Skeletal muscle tissue (tissue), 4 donors: Measurements from ENCODE around the gene TAS2R43. TPM values are rescaled to one million over a fixed set of nuclear protein-coding genes. Genes with fewer than 3 reads are reported as not detected.
"Not testable (repeated sequence)": the region's sequence is repeated elsewhere in the genome, so short reads cannot be mapped to it uniquely, and the experiment has no call there.

Experiments
- H3K27ac ChIP-seq: one replicate; pipeline ENCODE4 v1.7.0; 2013; ENCODE audit warnings: mild to moderate bottlenecking, low read depth, low read length, inconsistent platforms
- H3K27me3 ChIP-seq, 3 donors: one replicate each; pipeline ENCODE4 v1.7.0; 2013; ENCODE audit warnings: low read length in 3 of 3; ENCODE audit not compliant: control insufficient read depth in 3 of 3, insufficient read depth in 3 of 3
- H3K36me3 ChIP-seq, 3 donors: one replicate each; pipeline ENCODE4 v1.7.0; 2013; ENCODE audit warnings: low read length in 3 of 3; ENCODE audit not compliant: control insufficient read depth in 3 of 3, insufficient read depth in 3 of 3
- H3K4me1 ChIP-seq, 3 donors: one replicate each; pipeline ENCODE4 v1.7.0; 2013; ENCODE audit warnings: low read length in 3 of 3, mild to moderate bottlenecking in 3 of 3; ENCODE audit not compliant: control insufficient read depth in 3 of 3, insufficient read depth in 3 of 3
- H3K4me3 ChIP-seq, 3 donors: one replicate each; pipeline ENCODE4 v1.7.0; 2013; ENCODE audit warnings: low read length in 3 of 3
- H3K9ac ChIP-seq, 3 donors: one replicate each; pipeline ENCODE4 v1.7.0; 2013; ENCODE audit warnings: low read length in 3 of 3, mild to moderate bottlenecking in 3 of 3, moderate library complexity in 2 of 3, low read depth in 1 of 3
- H3K9me3 ChIP-seq, 3 donors: one replicate each; pipeline ENCODE4 v1.7.0; 2013; ENCODE audit warnings: low read length in 3 of 3; ENCODE audit not compliant: control insufficient read depth in 3 of 3
- total RNA-seq: library from RNA; depleted of rRNA; stranded (reverse); fragments of >200 nt; gene quantifications from one replicate; pipeline ENCODE4 v1.2.3, GENCODE V29; 2014
- donor health status: Osteomylitis.

Gene TAS2R43, protein sequence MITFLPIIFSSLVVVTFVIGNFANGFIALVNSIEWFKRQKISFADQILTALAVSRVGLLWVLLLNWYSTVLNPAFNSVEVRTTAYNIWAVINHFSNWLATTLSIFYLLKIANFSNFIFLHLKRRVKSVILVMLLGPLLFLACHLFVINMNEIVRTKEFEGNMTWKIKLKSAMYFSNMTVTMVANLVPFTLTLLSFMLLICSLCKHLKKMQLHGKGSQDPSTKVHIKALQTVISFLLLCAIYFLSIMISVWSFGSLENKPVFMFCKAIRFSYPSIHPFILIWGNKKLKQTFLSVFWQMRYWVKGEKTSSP
- total RNA-seq, result 11.5 TPM

DNA sequence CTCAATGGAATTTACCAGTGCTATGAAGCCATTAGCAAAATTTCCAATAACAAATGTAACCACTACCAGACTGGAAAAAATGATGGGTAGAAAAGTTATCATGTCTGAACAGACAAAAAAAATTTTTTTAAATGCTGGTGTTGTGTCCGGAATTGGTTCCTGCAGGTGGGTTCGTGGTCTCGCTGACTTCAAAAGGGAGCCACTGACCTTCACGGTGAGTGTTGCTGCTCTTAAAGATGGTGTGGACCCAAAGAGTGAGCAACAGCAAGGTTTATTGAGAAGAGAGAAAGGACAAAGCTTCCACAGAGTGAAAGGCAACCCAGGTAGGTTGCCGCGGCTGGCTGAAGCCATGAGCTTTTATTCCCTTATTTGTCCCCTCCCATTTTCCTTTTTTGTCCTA lies at the start of gene TAS2R43:
TSS of gene TAS2R43 (minus strand) at position 186 of the 400 bp plus-strand sequence. CDS start at position 102, 84 bp downstream.
- H3K36me3 ChIP-seq, result no peaks in the 10 kb centered on the region
- no peak within 1 kb of the TSS for H3K4me3 ChIP-seq
- H3K27ac ChIP-seq, result no peak within 1 kb of the TSS
- no peaks in the 10 kb centered on the region for H3K9me3 ChIP-seq
- no peak within 1 kb of the TSS for H3K9ac ChIP-seq
- no peaks in the 10 kb centered on the region for H3K4me1 ChIP-seq
- no peaks in the 10 kb centered on the region for H3K27me3 ChIP-seq

DNA sequence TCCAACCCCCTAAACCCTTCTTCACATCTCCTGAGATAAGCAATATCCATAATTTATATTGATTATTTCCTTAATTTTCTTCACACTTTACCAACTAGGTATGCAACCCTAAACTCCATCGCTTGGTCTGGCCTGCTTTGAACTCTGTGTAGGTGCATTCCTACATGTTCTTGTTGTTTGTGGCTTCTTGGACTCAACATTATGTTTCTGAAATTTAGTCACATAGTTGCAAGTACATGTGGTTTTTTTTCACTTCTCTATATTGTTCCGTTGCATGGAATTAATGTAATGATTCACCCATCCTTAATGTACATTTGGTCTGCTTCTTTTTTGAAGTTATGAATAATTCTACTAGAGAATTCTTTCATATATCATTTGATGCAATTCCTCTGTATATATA lies 44.0 kb upstream of the TAS2R43 start:
- peaks cover 0 to 2% (median 2%) of the 10 kb centered on the region in 3 donors for H3K4me1 ChIP-seq
- H3K9ac ChIP-seq, result no peak overlapping the region
- H3K4me3 ChIP-seq, result no peak overlapping the region
- no peak overlapping the region for H3K27ac ChIP-seq
- H3K27me3 ChIP-seq, result no peaks in the 10 kb centered on the region
- H3K36me3 ChIP-seq, result no peaks in the 10 kb centered on the region
- no peaks in the 10 kb centered on the region for H3K9me3 ChIP-seq

DNA sequence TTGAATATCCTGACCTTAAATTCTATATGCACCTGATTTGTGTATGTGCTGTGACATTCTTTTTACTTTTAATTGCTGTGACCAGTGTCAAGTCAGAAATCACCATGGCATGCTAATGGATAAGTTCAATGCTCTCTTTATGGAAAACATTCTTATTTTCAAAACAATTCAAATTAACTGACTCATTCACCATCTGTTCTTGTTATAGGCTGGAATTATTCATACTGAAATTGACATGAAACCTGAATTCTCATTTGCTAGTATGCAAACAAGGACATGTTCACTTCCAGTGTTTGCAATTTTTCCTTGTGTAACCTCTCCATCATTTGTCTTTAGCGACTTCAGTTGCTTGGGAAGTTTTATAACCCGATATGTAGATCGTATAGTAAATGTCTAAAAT lies 42.2 kb upstream of the TAS2R43 start, which contains the start of gene TAS2R30:
TSS of gene TAS2R30 (minus strand) at position 340 of the 400 bp plus-strand sequence. CDS start 400 bp downstream, outside the sequence.
- no peaks in the 10 kb centered on the region for H3K27me3 ChIP-seq
- no peak within 1 kb of the TSS for H3K4me3 ChIP-seq
- H3K36me3 ChIP-seq, result no peaks in the 10 kb centered on the region
- H3K4me1 ChIP-seq, result peaks cover 4 to 12% (median 10%) of the 10 kb centered on the region in 3 donors
- H3K9me3 ChIP-seq, result no peaks in the 10 kb centered on the region
- no peak within 1 kb of the TSS for H3K27ac ChIP-seq
- H3K9ac ChIP-seq, result no peak within 1 kb of the TSS

DNA sequence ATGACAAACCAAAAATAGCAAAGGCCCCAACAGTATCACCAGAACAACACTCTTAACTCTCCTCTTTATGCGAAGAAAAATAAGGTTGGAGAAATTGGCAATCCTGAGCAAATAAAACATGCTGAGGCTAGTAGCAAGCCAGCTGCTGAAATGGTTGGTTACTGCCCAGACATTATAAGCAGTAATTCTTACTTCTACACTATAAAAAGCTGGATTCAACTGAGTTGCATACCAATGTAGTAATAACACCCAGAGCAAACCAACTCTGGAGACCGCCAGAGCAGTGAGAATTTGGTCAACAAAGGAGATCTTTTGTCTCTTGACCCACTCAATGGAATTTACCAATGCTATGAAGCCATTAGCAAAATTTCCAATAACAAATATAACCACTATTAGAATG lies 41.7 kb upstream of the TAS2R43 start:
- Histone ChIP-seq H3K9me3 (no peaks in the 10 kb centered on the region), H3K27ac (no peak overlapping the region), H3K27me3 (no peaks in the 10 kb centered on the region), H3K9ac (no peak overlapping the region), H3K4me3 (no peak overlapping the region), H3K36me3 (no peaks in the 10 kb centered on the region), H3K4me1 (peaks cover 4 to 12% (median 10%) of the 10 kb centered on the region in 3 donors)

DNA sequence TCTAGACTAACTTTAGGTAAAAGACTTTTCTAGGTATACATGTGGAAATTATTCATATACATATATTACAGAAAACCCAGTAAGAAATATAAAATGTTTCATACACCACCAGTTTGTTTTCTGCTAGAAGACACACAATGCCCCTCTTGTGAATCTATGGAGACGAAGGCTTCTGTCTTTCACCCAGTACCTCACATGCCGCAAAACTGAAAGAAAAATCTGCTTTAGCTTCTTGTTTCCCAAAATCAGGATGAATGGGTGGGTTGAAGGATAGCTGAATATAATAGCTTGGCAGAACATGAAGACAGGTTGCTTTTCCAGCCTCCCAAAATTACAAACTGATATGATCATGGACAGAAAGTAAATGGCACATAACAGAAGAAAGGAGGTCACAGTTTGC lies 41.0 kb upstream of the TAS2R43 start:
- Histone ChIP-seq H3K36me3 (no peaks in the 10 kb centered on the region), H3K9me3 (no peaks in the 10 kb centered on the region), H3K27me3 (no peaks in the 10 kb centered on the region), H3K9ac (no peak overlapping the region), H3K4me3 (no peak overlapping the region), H3K27ac (no peak overlapping the region), H3K4me1 (peaks cover 4 to 12% (median 10%) of the 10 kb centered on the region in 3 donors)

DNA sequence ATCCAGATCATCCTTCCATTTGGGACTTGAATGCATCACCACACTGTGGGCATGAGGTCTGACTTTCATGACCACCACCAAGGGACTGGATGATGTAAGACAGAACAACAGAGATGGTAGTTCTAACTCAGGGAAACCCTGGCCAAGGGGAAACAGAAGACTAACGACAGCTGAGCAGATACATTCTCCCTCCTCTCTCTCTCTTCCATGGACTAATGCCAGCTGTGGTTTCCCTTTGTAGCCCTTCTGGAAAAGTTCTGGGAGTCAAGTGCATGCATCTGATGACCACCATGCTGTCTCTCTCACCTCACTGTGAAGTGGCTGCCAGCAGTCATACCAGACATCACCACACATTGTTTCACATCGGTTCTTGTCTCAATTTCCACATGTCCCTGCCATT lies 38.9 kb upstream of the TAS2R43 start:
- Histone ChIP-seq H3K9ac (no peak overlapping the region), H3K27me3 (no peaks in the 10 kb centered on the region), H3K36me3 (no peaks in the 10 kb centered on the region)

DNA sequence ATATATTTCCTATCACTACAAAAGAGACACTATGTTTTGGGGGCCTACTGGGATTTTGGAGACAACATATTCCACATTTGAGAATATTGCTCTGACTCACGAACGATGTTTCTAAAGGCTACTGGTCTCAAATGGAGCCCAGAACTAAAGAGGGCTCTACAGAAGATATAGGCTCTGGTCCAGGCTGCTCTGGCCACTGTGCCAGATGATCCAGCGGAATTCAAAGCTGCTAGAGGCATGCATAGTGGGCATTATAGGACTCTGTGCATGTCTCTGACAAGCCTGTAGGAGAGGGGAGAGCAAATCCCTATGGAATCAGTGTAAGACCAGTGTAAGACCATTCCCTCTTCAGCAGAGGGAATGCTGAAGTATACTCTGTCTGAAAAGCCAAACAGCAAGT lies 38.3 kb upstream of the TAS2R43 start:
- Histone ChIP-seq H3K4me3 (no peak overlapping the region), H3K27ac (no peak overlapping the region), H3K27me3 (no peaks in the 10 kb centered on the region), H3K9ac (no peak overlapping the region), H3K4me1 (peaks cover 4 to 12% (median 10%) of the 10 kb centered on the region in 3 donors), H3K36me3 (no peaks in the 10 kb centered on the region), H3K9me3 (no peaks in the 10 kb centered on the region)

More for the DNA sequence above, 38.9 kb upstream of the TAS2R43 start:
- peaks cover 4 to 12% (median 10%) of the 10 kb centered on the region in 3 donors for H3K4me1 ChIP-seq
- no peak overlapping the region for H3K27ac ChIP-seq
- no peak overlapping the region for H3K4me3 ChIP-seq
- no peaks in the 10 kb centered on the region for H3K9me3 ChIP-seq

DNA sequence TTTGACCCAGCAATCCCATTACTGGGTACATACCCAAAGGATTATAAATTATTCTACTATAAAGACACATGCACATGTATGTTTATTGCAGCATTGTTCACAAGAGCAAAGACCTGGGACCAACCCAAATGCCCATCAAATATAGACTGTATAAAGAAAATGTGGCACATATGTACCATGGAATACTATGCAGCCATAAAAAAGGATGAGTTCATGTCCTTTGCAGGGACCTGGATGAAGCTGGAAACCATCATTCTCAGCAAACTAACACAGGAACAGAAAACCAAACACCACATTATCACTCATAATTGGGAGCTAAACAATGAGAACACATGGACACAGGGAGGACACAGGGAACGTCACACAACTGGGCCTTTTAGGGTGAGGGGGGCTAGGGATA lies 22.0 kb upstream of the TAS2R43 start:
- H3K36me3 ChIP-seq, H3K9me3 ChIP-seq: not testable (repeated sequence)

DNA sequence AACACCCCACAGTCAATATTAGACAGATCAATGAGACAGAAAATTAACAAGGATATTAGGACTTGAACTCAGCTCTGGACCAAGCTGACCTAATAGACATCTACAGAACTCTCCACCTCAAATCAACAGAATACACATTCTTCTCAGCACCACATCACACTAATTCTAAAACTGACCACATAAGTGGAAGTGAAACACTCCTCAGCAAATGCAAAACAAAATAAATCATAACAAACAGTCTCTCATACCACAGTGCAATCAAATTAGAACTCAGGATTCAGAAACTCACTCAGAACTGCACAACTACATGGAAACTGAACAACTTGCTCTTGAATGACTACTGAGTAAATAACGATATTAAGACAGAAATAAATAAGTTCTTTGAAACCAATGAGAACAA lies 19.1 kb upstream of the TAS2R43 start:
- not testable (repeated sequence) for H3K9ac ChIP-seq, H3K9me3 ChIP-seq, H3K27me3 ChIP-seq, H3K36me3 ChIP-seq, H3K4me3 ChIP-seq, H3K4me1 ChIP-seq, H3K27ac ChIP-seq

More for the DNA sequence above, 22.0 kb upstream of the TAS2R43 start:
- not testable (repeated sequence) for H3K4me1 ChIP-seq, H3K27me3 ChIP-seq, H3K27ac ChIP-seq, H3K4me3 ChIP-seq, H3K9ac ChIP-seq

DNA sequence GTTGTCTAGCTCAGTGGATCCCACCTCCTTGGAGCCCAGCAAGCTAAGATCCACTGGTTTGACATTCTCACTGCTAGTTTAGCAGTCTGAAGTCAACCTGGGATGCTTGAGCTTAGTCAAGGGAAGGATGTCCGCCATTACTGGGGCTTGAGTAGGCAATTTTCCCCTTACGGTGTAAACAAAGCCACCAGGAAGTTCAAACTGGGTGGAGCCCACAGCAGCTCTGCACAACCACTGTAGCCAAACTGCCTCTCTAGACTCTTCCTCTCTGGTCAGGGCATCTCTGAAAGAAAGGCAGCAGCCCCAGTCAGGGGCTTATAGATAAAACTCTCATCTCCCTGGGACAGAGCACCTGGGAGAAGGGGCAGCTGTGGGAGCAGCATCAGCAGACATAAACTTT lies 16.7 kb upstream of the TAS2R43 start:
- Histone ChIP-seq H3K9me3 (no peaks in the 10 kb centered on the region), H3K27ac (no peak overlapping the region), H3K36me3 (peaks cover 0 to 2% (median 0%) of the 10 kb centered on the region in 3 donors), H3K4me1 (no peaks in the 10 kb centered on the region), H3K9ac (no peak overlapping the region), H3K4me3 (no peak overlapping the region), H3K27me3 (no peaks in the 10 kb centered on the region)
